Tibial artery (tissue), 4 donors: ENCODE data around the gene JOSD1.
"Not testable (repeated sequence)": the region's sequence is repeated elsewhere in the genome, so short reads cannot be mapped to it uniquely, and the experiment has no call there.

Experiments
- DNase-seq, 2 donors: peaks; one replicate each; pipeline ENCODE4 v3.0.0-alpha.2; 2019
- H3K27ac ChIP-seq, 2 donors: fragments of 200-600 bp; sonication (generic) in 1 of 2; 1 replicate in 1 of 2; 2 replicates in 1 of 2; pipeline ENCODE4 v1.5.1; 2018 to 2019; ENCODE audit warnings: mild to moderate bottlenecking in 1 of 2
- H3K27me3 ChIP-seq, 2 donors: fragments of 200-600 bp; sonication (generic) in 1 of 2; one replicate each; pipeline versions ENCODE4 v1.5.1 to v1.6.0; 2016 to 2019
- H3K36me3 ChIP-seq, 3 donors: fragments of 200-600 bp; sonication (generic) in 2 of 3; one replicate each; pipeline ENCODE4 v1.5.1; 2016 to 2019; ENCODE audit warnings: mild to moderate bottlenecking in 2 of 3
- H3K4me1 ChIP-seq, 4 donors: fragments of 200-600 bp; sonication (generic) in 2 of 4; 1 replicate in 3 of 4; 2 replicates in 1 of 4; pipeline ENCODE4 v1.5.1; 2016 to 2019
- H3K4me3 ChIP-seq, 2 donors: fragments of 200-600 bp; sonication (generic) in 1 of 2; 1 replicate in 1 of 2; 2 replicates in 1 of 2; pipeline ENCODE4 v1.5.1; 2018 to 2019; ENCODE audit warnings: mild to moderate bottlenecking in 2 of 2
- H3K9me3 ChIP-seq, 3 donors: fragments of 200-600 bp; sonication (generic) in 1 of 3; one replicate each; pipeline ENCODE4 v1.5.1; 2016 to 2019
- intact Hi-C: fragments of 100-400 bp; cut with DNase I; formaldehyde crosslinking; loops from one replicate; pipeline ENCODE4 v1.15.0; 2023; ENCODE audit warnings: low total_unique reads
- TF ChIP-seq, protein P1 (sequence below), 2 experiments: fragments of 200-600 bp in 1 of 2; fragments of 450-650 bp in 1 of 2; IDR thresholded peaks; one replicate each; pipeline ENCODE4 v1.5.1; 2017 to 2019; ENCODE audit warnings: antibody characterized with exemption in 2 of 2, mild to moderate bottlenecking in 1 of 2, moderate library complexity in 1 of 2

JOSD1 gene

DNA sequence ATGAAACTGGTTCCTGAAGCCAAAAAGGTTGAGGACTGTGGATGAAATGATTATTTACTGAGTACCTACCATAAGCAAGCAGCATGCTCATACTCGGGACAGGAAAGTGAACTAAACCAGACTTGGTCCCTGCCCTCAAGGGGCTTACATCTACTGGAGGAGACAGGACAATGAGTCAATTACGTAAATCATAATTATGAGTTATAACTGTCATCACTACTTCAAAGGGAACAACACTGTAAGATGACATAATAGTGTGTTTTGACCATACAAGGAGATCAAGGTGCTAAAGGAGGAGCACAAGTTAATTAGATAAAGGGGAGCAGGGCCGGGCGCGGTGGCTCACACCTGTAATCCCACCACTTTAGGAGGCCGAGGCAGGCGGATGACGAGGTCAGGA lies 47.0 kb downstream of the JOSD1 start:
- no peak overlapping the region for H3K4me3 ChIP-seq
- no peaks in the 10 kb centered on the region for H3K36me3 ChIP-seq
- no peak overlapping the region for H3K27ac ChIP-seq
- no peak for DNase-seq
- H3K9me3 ChIP-seq = no peaks in the 10 kb centered on the region
- peaks cover 0 to 20% (median 14%) of the 10 kb centered on the region in 4 donors for H3K4me1 ChIP-seq
- H3K27me3 ChIP-seq = no peaks in the 10 kb centered on the region
- intact Hi-C loops = no loop called here
- TF ChIP-seq, protein P1, sequence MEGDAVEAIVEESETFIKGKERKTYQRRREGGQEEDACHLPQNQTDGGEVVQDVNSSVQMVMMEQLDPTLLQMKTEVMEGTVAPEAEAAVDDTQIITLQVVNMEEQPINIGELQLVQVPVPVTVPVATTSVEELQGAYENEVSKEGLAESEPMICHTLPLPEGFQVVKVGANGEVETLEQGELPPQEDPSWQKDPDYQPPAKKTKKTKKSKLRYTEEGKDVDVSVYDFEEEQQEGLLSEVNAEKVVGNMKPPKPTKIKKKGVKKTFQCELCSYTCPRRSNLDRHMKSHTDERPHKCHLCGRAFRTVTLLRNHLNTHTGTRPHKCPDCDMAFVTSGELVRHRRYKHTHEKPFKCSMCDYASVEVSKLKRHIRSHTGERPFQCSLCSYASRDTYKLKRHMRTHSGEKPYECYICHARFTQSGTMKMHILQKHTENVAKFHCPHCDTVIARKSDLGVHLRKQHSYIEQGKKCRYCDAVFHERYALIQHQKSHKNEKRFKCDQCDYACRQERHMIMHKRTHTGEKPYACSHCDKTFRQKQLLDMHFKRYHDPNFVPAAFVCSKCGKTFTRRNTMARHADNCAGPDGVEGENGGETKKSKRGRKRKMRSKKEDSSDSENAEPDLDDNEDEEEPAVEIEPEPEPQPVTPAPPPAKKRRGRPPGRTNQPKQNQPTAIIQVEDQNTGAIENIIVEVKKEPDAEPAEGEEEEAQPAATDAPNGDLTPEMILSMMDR (IDR thresholded peaks at IDR 0.05) = no peak

DNA sequence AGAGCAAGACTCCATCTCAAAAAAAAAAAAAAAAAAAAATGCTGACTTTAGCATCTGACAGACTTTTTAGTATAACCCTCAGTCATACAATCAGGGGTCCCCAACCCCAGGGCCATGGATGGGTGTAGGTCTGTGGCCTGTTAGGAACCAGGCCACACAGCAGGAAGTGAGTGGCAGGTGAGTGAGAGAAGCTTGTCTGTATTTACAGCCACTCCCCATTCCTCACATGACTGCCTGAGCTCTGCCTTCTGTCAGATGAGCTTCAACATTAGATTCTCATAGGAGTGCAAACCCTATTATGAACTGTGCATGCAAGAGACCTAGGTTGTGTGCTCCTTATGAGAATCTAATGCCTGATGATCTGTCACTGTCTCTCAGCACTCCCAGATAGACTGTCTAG lies 47.9 kb downstream of the JOSD1 start:
- H3K27ac ChIP-seq = no peak overlapping the region
- no peaks in the 10 kb centered on the region for H3K36me3 ChIP-seq
- peaks cover 0 to 14% (median 10%) of the 10 kb centered on the region in 4 donors for H3K4me1 ChIP-seq
- no peak overlapping the region for H3K4me3 ChIP-seq
- H3K9me3 ChIP-seq = no peaks in the 10 kb centered on the region
- TF ChIP-seq, protein P1 (IDR thresholded peaks at IDR 0.05) = no peak
- H3K27me3 ChIP-seq = no peaks in the 10 kb centered on the region
- intact Hi-C loops = no loop called here
- DNase-seq = no peak

DNA sequence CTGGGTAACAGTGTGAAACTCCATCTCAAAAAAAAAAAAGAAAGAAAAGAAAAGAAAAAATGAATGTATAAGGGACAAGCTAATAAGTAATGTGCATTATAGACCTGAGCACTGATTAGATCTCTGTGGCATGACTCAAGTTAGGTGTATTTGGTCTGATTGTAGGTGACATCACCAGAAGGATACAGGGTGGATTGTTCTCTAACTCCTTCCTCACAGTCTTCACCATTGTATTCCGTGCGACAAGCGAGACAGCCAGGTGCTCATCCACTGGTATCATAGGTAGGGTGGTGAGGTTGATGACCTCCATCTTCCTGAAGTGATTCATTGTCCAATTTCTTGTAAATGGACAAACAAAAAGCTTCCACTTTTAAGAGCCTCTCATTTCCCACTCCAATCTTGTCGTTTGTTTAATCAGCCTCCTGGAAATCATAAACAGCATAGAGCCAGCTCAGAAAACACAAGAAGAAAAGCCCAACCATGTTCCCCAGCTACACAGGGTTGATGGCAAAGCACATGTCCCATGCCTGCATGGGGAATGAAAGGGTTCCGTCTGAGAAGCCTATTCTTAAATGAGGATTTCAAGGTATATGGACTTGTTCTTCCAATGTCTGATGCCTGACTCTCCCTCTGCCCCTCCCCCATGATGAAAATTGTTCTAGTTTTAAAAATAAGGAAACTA lies 50.8 kb downstream of the JOSD1 start:
- intact Hi-C loops = no loop called here
- H3K4me3 ChIP-seq = no peak overlapping the region
- no peak for DNase-seq
- TF ChIP-seq, protein P1 (IDR thresholded peaks at IDR 0.05) = no peak
- no peaks in the 10 kb centered on the region for H3K27me3 ChIP-seq
- H3K4me1 ChIP-seq = no peaks in the 10 kb centered on the region
- peaks cover 0 to 7% (median 0%) of the 10 kb centered on the region in 3 donors for H3K36me3 ChIP-seq
- H3K27ac ChIP-seq = no peak overlapping the region
- no peaks in the 10 kb centered on the region for H3K9me3 ChIP-seq

DNA sequence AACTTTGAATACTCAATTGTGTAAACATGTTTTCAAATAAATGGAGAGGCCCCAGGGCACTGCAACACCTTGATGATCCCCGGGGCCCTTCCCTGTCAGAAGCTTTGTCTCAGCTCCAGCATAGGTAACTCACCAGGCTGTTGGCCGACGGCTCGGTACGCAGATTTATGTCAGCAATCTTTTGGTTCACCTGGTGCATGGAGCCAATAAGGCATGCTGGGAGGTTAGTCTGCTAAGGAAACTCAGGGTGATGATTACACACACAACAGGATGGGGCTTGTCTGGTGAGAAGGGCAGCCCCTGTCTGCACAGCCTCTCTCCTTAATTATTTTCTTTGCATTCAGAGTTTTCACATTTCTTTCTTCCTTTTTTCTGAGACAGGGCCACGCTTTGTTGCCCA lies 55.3 kb downstream of the JOSD1 start:
- H3K4me1 ChIP-seq = no peaks in the 10 kb centered on the region
- peaks cover 0 to 11% (median 0%) of the 10 kb centered on the region in 3 donors for H3K36me3 ChIP-seq
- H3K4me3 ChIP-seq = no peak overlapping the region
- H3K27ac ChIP-seq = no peak overlapping the region
- intact Hi-C loops = no loop called here
- H3K9me3 ChIP-seq = no peaks in the 10 kb centered on the region
- no peak for DNase-seq
- TF ChIP-seq, protein P1 (IDR thresholded peaks at IDR 0.05) = no peak
- H3K27me3 ChIP-seq = no peaks in the 10 kb centered on the region

DNA sequence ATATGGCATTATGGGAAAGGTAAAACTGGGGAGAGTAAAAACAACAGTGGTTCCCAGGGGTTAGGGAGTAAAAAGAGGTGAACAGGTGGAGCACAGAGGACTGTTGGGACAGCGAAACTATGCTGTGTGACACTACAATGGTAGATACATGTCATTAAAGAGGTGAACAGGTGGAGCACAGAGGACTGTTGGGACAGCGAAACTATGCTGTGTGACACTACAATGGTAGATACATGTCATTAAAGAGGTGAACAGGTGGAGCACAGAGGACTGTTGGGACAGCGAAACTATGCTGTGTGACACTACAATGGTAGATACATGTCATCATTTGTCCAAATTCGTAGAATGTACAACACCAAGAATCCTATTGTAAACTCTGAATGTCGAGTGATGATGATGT lies 56.5 kb downstream of the JOSD1 start:
- H3K4me3 ChIP-seq, H3K27ac ChIP-seq, DNase-seq, H3K4me1 ChIP-seq, H3K27me3 ChIP-seq, intact Hi-C loops, H3K9me3 ChIP-seq: not testable (repeated sequence)
- H3K36me3 ChIP-seq = peaks cover 0 to 11% (median 0%) of the 10 kb centered on the region in 3 donors

DNA sequence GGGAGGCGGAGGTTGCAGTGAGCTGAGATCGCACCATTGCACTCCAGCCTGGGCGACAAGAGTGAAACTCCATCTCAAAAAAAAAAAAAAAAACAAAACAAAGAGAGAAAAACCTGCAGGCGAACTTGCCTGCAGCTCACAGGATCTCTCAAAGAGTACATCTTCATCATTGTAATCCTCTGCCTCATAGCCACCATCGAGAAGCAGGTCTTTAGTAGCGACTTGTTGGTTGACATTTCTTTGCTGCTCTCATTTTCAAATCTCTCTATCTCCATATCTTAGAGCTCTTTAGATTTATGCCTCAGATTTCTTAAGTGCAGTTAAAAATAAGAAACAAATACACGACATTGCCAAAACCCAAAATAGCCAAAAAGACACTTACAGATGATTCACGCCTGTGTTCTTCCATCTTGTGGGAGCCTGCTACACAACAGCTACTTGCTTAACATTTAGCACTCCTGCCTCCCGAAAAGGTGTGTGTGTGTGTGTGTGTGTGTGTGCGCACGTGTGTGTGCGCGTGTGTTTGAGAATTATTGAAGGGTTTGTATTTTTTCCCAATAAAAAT lies 59.2 kb downstream of the JOSD1 start:
- Histone ChIP-seq H3K4me1 (no peaks in the 10 kb centered on the region), H3K27ac (no peak overlapping the region), H3K9me3 (no peaks in the 10 kb centered on the region), H3K4me3 (no peak overlapping the region), H3K27me3 (no peaks in the 10 kb centered on the region), H3K36me3 (peaks cover 0 to 11% (median 0%) of the 10 kb centered on the region in 3 donors)
- no peak for DNase-seq
- intact Hi-C loops = no loop called here
- TF ChIP-seq, protein P1 (IDR thresholded peaks at IDR 0.05) = no peak
